Sciatic nerve (tissue), 2 donors: ENCODE measurements around the gene PSG1. TPM values are rescaled to one million over a fixed set of nuclear protein-coding genes. Genes with fewer than 3 reads are reported as not detected.
"Not testable (repeated sequence)": the region's sequence is repeated elsewhere in the genome, so short reads cannot be mapped to it uniquely, and the experiment has no call there.

Source experiments
- ATAC-seq: fragments of 200-7000 bp; cut with Tn5 transposase; one replicate; pipeline ENCODE4 v1.9.1; 2020; ENCODE audit warnings: mild to moderate bottlenecking, moderate library complexity
- DNase-seq: peaks from one replicate; pipeline ENCODE4 v3.0.0-alpha.2; 2020; ENCODE audit warnings: low spot score
- intact Hi-C: fragments of 100-400 bp; cut with DNase I; formaldehyde crosslinking; loops from one replicate; pipeline ENCODE4 v1.14.2; 2022
- total RNA-seq: library from RNA; stranded (reverse); fragmentation: NEBNext Ultra II Directional; extraction: Animal tissue kit (Norgen Biotek cat#: 25700); gene quantifications from one replicate; pipeline ENCODE4 v1.2.1, GENCODE V29; 2021
- donor health status: DM: no; HTN: no; CAD: no.
- donor health status: DM: no; HTN: no; CAD: no.

The PSG1 gene
- total RNA-seq, 1 donor from 2014 or later: not detected

GRCh38 chr19:42843631-42844030 lies 35.9 kb downstream of the PSG1 start:
- DNase-seq, intact Hi-C loops, ATAC-seq: not testable (repeated sequence)

- intact Hi-C loops, DNase-seq, ATAC-seq: not testable (repeated sequence)
Observed at GRCh38 chr19:42832746-42833442, 46.6 kb downstream of the PSG1 start.

GRCh38 chr19:42832023-42832680 lies 47.4 kb downstream of the PSG1 start:
- DNase-seq, ATAC-seq: not testable (repeated sequence)

GRCh38 chr19:42831221-42832019 lies 48.1 kb downstream of the PSG1 start:
- intact Hi-C loops: no loop called here
- DNase-seq (no peak), ATAC-seq (no peak)

More at GRCh38 chr19:42832023-42832680, 47.4 kb downstream of the PSG1 start:
- intact Hi-C loops: not testable (repeated sequence)

GRCh38 chr19:42821306-42821977 lies 58.1 kb downstream of the PSG1 start:
- intact Hi-C loops, ATAC-seq: not testable (repeated sequence)

GRCh38 chr19:42819960-42820650 lies 59.4 kb downstream of the PSG1 start:
- DNase-seq, intact Hi-C loops, ATAC-seq: not testable (repeated sequence)

More at GRCh38 chr19:42821306-42821977, 58.1 kb downstream of the PSG1 start:
- not testable (repeated sequence) for DNase-seq

GRCh38 chr19:42816894-42817293 lies 62.6 kb downstream of the PSG1 start:
- DNase-seq: no peak
- intact Hi-C loops: no loop called here
- no peak for ATAC-seq

Other genes with a start within 250 kb of the PSG1 start
- not detected for gene PSG3, start 139.2 kb downstream of the PSG1 start, total RNA-seq
- not detected for gene PSG8, start 114.0 kb downstream of the PSG1 start, total RNA-seq
- gene PSG6, start 38.2 kb upstream of the PSG1 start, total RNA-seq: not detected
- not detected for gene PSG7, start 57.5 kb upstream of the PSG1 start, total RNA-seq
- not detected for gene PSG11, start 146.8 kb upstream of the PSG1 start, total RNA-seq
- gene PSG2, start 203.0 kb upstream of the PSG1 start, total RNA-seq: not detected